Activated CD8-positive, alpha-beta memory T cell treated with anti-CD3 and anti-CD28 coated beads, Interleukin-2, amount 10 ng/mL, durations not matched to agents 7 days and 5 days (primary cell): Measurements from ENCODE around the gene RCAN2. TPM values are rescaled to one million over a fixed set of nuclear protein-coding genes. Genes with fewer than 3 reads are reported as not detected.

Experiments used
- ATAC-seq: fragments of 150-1000 bp; cut with Tn5 transposase; one replicate; pipeline ENCODE4 v1.10.0; 2021; ENCODE audit warnings: moderate library complexity
- CTCF ChIA-PET: fragments of 350-600 bp; sonication (Branson Sonifier 250); formaldehyde crosslinking; loops from one replicate; lab custom pipeline; 2021; ENCODE audit warnings: antibody characterized with exemption; lab: Charles Lee
- DNase-seq: peaks from one replicate; pipeline ENCODE4 v3.0.0-alpha.2; 2020
- H3K27ac Mint-ChIP-seq: one replicate; pipeline ENCODE4 v1.8.0; 2021; ENCODE audit warnings: mild to moderate bottlenecking, mixed read lengths
- H3K27me3 Mint-ChIP-seq: one replicate; pipeline ENCODE4 v1.8.0; 2021; ENCODE audit warnings: mixed read lengths
- H3K36me3 Mint-ChIP-seq: one replicate; pipeline ENCODE4 v1.8.0; 2021; ENCODE audit warnings: mild to moderate bottlenecking, mixed read lengths
- H3K4me1 Mint-ChIP-seq: one replicate; pipeline ENCODE4 v1.8.0; 2021; ENCODE audit warnings: mixed read lengths
- H3K4me3 Mint-ChIP-seq: one replicate; pipeline ENCODE4 v1.8.0; 2021; ENCODE audit warnings: mild to moderate bottlenecking, moderate library complexity, mixed read lengths
- H3K9me3 Mint-ChIP-seq: one replicate; pipeline ENCODE4 v1.8.0; 2022; ENCODE audit warnings: low read depth, mixed read lengths
- total RNA-seq, 2 experiments: library from RNA; stranded (reverse); gene quantifications; one replicate each; pipeline ENCODE4 v1.2.3, GENCODE V29; 2021

The RCAN2 gene
- total RNA-seq, 2 experiments from 2014 or later: 0.91 to 3.4 TPM

- no peak for ATAC-seq
- no peaks in the 10 kb centered on the region for H3K36me3 Mint-ChIP-seq
- H3K27me3 Mint-ChIP-seq: peaks cover 6% of the 10 kb centered on the region
- H3K27ac Mint-ChIP-seq: no peak overlapping the region
- no peak for DNase-seq
- no peaks in the 10 kb centered on the region for H3K4me1 Mint-ChIP-seq
- H3K9me3 Mint-ChIP-seq: no peaks in the 10 kb centered on the region
- H3K4me3 Mint-ChIP-seq: no peak overlapping the region
- CTCF ChIA-PET: no interaction called here
These were observed 217.3 kb downstream of the RCAN2 start for GRCh38 chr6:46273911-46274310.

- Mint-ChIP-seq H3K9me3 (no peaks in the 10 kb centered on the region), H3K36me3 (no peaks in the 10 kb centered on the region), H3K27me3 (peaks cover 5% of the 10 kb centered on the region), H3K27ac (no peak overlapping the region), H3K4me1 (no peaks in the 10 kb centered on the region), H3K4me3 (no peak overlapping the region)
- no peak for ATAC-seq
- no peak for DNase-seq
- CTCF ChIA-PET: no interaction called here
These were observed 219.5 kb downstream of the RCAN2 start for GRCh38 chr6:46271728-46272127.

GRCh38 chr6:46271107-46271506 is 220.1 kb downstream of the RCAN2 start:
- no peak overlapping the region for H3K4me3 Mint-ChIP-seq
- no peak for ATAC-seq

GRCh38 chr6:46270336-46270735 is 220.9 kb downstream of the RCAN2 start:
- no peak for DNase-seq
- no peaks in the 10 kb centered on the region for H3K36me3 Mint-ChIP-seq
- no peak for ATAC-seq
- no peaks in the 10 kb centered on the region for H3K4me1 Mint-ChIP-seq
- H3K9me3 Mint-ChIP-seq: no peaks in the 10 kb centered on the region
- H3K27me3 Mint-ChIP-seq: peaks cover 2% of the 10 kb centered on the region
- H3K27ac Mint-ChIP-seq: no peak overlapping the region
- no peak overlapping the region for H3K4me3 Mint-ChIP-seq
- CTCF ChIA-PET: no interaction called here

More at GRCh38 chr6:46271107-46271506, 220.1 kb downstream of the RCAN2 start:
- Mint-ChIP-seq H3K4me1 (no peaks in the 10 kb centered on the region), H3K27ac (no peak overlapping the region), H3K9me3 (no peaks in the 10 kb centered on the region), H3K27me3 (peaks cover 4% of the 10 kb centered on the region), H3K36me3 (no peaks in the 10 kb centered on the region)
- CTCF ChIA-PET: no interaction called here
- DNase-seq: no peak

GRCh38 chr6:46269447-46270229 is 221.6 kb downstream of the RCAN2 start:
- H3K36me3 Mint-ChIP-seq: no peaks in the 10 kb centered on the region
- no peak overlapping the region for H3K4me3 Mint-ChIP-seq
- no peak overlapping the region for H3K27ac Mint-ChIP-seq
- no peaks in the 10 kb centered on the region for H3K9me3 Mint-ChIP-seq
- no peak for DNase-seq
- H3K27me3 Mint-ChIP-seq: peaks cover 2% of the 10 kb centered on the region
- H3K4me1 Mint-ChIP-seq: peaks cover 5% of the 10 kb centered on the region
- ATAC-seq: no peak
- CTCF ChIA-PET: no interaction called here

- no peaks in the 10 kb centered on the region for H3K36me3 Mint-ChIP-seq
- peaks cover 5% of the 10 kb centered on the region for H3K27me3 Mint-ChIP-seq
- no peak overlapping the region for H3K4me3 Mint-ChIP-seq
- no peaks in the 10 kb centered on the region for H3K9me3 Mint-ChIP-seq
- CTCF ChIA-PET: no interaction called here
- H3K27ac Mint-ChIP-seq: no peak overlapping the region
- H3K4me1 Mint-ChIP-seq: peaks cover 16% of the 10 kb centered on the region
- ATAC-seq (no peak), DNase-seq (no peak)
These were observed 223.7 kb downstream of the RCAN2 start for GRCh38 chr6:46267515-46267914.

- Mint-ChIP-seq H3K9me3 (no peaks in the 10 kb centered on the region), H3K4me3 (no peak overlapping the region), H3K36me3 (no peaks in the 10 kb centered on the region), H3K27me3 (peaks cover 5% of the 10 kb centered on the region), H3K27ac (no peak overlapping the region), H3K4me1 (peaks cover 16% of the 10 kb centered on the region)
- CTCF ChIA-PET: no interaction called here
- DNase-seq (no peak), ATAC-seq (no peak)
These were observed 225.9 kb downstream of the RCAN2 start for GRCh38 chr6:46265373-46265772.

- no peak for DNase-seq
- Mint-ChIP-seq H3K36me3 (no peaks in the 10 kb centered on the region), H3K4me1 (peaks cover 16% of the 10 kb centered on the region), H3K27me3 (peaks cover 7% of the 10 kb centered on the region), H3K9me3 (no peaks in the 10 kb centered on the region), H3K4me3 (no peak overlapping the region), H3K27ac (no peak overlapping the region)
- CTCF ChIA-PET: no interaction called here
- ATAC-seq: no peak
These were observed 227.6 kb downstream of the RCAN2 start for GRCh38 chr6:46263707-46264086.

GRCh38 chr6:46262928-46263706 is 228.1 kb downstream of the RCAN2 start:
- CTCF ChIA-PET: interaction anchor here (0.9 kb wide), 1 partner anchor 47 kb away, joined by 3 read pairs; no protein-coding TSS in a partner anchor
- no peak for DNase-seq
- Mint-ChIP-seq H3K36me3 (no peaks in the 10 kb centered on the region), H3K9me3 (no peaks in the 10 kb centered on the region), H3K27me3 (peaks cover 7% of the 10 kb centered on the region), H3K4me3 (no peak overlapping the region), H3K27ac (no peak overlapping the region), H3K4me1 (peaks cover 16% of the 10 kb centered on the region)
- ATAC-seq: no peak

- DNase-seq: no peak
- H3K4me3 Mint-ChIP-seq: no peak overlapping the region
- H3K4me1 Mint-ChIP-seq: peaks cover under 1% of the 10 kb centered on the region
- ATAC-seq: no peak
- no peaks in the 10 kb centered on the region for H3K9me3 Mint-ChIP-seq
- peaks cover 7% of the 10 kb centered on the region for H3K27me3 Mint-ChIP-seq
- no peaks in the 10 kb centered on the region for H3K36me3 Mint-ChIP-seq
- H3K27ac Mint-ChIP-seq: no peak overlapping the region
- CTCF ChIA-PET: interaction anchor here (0.7 kb wide), 1 partner anchor 168 kb away, joined by 3 read pairs; no protein-coding TSS in a partner anchor
These were observed 233.0 kb downstream of the RCAN2 start for GRCh38 chr6:46258249-46258648.

- Mint-ChIP-seq H3K4me1 (no peaks in the 10 kb centered on the region), H3K9me3 (no peaks in the 10 kb centered on the region)
These were observed 235.7 kb downstream of the RCAN2 start for GRCh38 chr6:46255528-46255927.

GRCh38 chr6:46254946-46255345 is 236.3 kb downstream of the RCAN2 start:
- H3K9me3 Mint-ChIP-seq: no peaks in the 10 kb centered on the region
- no peak for ATAC-seq
- no peak overlapping the region for H3K27ac Mint-ChIP-seq
- no peaks in the 10 kb centered on the region for H3K36me3 Mint-ChIP-seq
- DNase-seq: no peak
- no peaks in the 10 kb centered on the region for H3K4me1 Mint-ChIP-seq
- CTCF ChIA-PET: no interaction called here
- no peak overlapping the region for H3K4me3 Mint-ChIP-seq
- peaks cover 3% of the 10 kb centered on the region for H3K27me3 Mint-ChIP-seq

More at GRCh38 chr6:46255528-46255927, 235.7 kb downstream of the RCAN2 start:
- ATAC-seq: no peak
- peaks cover 3% of the 10 kb centered on the region for H3K27me3 Mint-ChIP-seq
- CTCF ChIA-PET: no interaction called here
- H3K36me3 Mint-ChIP-seq: no peaks in the 10 kb centered on the region
- DNase-seq: no peak
- no peak overlapping the region for H3K27ac Mint-ChIP-seq
- H3K4me3 Mint-ChIP-seq: no peak overlapping the region

- Mint-ChIP-seq H3K27ac (no peak overlapping the region), H3K4me3 (no peak overlapping the region), H3K9me3 (no peaks in the 10 kb centered on the region), H3K27me3 (peaks cover 1% of the 10 kb centered on the region), H3K36me3 (no peaks in the 10 kb centered on the region), H3K4me1 (no peaks in the 10 kb centered on the region)
- ATAC-seq (no peak), DNase-seq (no peak)
- CTCF ChIA-PET: no interaction called here
These were observed 236.9 kb downstream of the RCAN2 start for GRCh38 chr6:46254331-46254730.
